ENCODE data around the gene PTPN12. TPM values are rescaled to one million over a fixed set of nuclear protein-coding genes. Genes with fewer than 3 reads are reported as not detected.

The PTPN12 gene
- polyA plus RNA-seq, 1 donor from 2014 or later: 49.5 TPM

GRCh38 chr7:77542895-77543294, 5.8 kb downstream of the PTPN12 start:
- TF ChIP-seq RAD21 (conservative IDR thresholded peaks at IDR 0.05): no peak
- no peak for TF ChIP-seq MXI1 (conservative IDR thresholded peaks at IDR 0.05; ENCODE audit: poor library complexity, severe bottlenecking)
- TF ChIP-seq POLR2AphosphoS5 (IDR thresholded peaks at IDR 0.05): no peak
- TF ChIP-seq REST (IDR thresholded peaks at IDR 0.05; ENCODE audit: borderline replicate concordance): no peak
- no peak for TF ChIP-seq EZH2 (IDR thresholded peaks at IDR 0.05; ENCODE audit: borderline replicate concordance, insufficient read depth, low read length, poor library complexity, severe bottlenecking)
- TF ChIP-seq SMC3 (conservative IDR thresholded peaks at IDR 0.05; ENCODE audit: poor library complexity): no peak
- no peak for TF ChIP-seq EP300 (conservative IDR thresholded peaks at IDR 0.05; ENCODE audit: poor library complexity, severe bottlenecking)
- TF ChIP-seq TAF1 (IDR thresholded peaks at IDR 0.05; ENCODE audit: low read depth): no peak
- no peak for TF ChIP-seq CTCF (IDR thresholded peaks at IDR 0.05; ENCODE audit: poor library complexity, severe bottlenecking)
- no peaks in the 10 kb centered on the region for H3K9me2 ChIP-seq (ENCODE audit: insufficient read depth, low read length)
- no peaks in the 10 kb centered on the region for H3K27me3 ChIP-seq (ENCODE audit: insufficient read depth, low read depth, low read length)
- H3K9ac ChIP-seq (ENCODE audit: low read length): no peak overlapping the region
- no peaks in the 10 kb centered on the region for H3K9me3 ChIP-seq (ENCODE audit: low read length)
- H3F3A ChIP-seq (ENCODE audit: insufficient read depth, low read length, poor library complexity, severe bottlenecking): no peaks in the 10 kb centered on the region
- no peak overlapping the region for H3K4me3 ChIP-seq (ENCODE audit: low read length)
- peaks cover 30% of the 10 kb centered on the region for H4K20me1 ChIP-seq (ENCODE audit: insufficient read depth)
- no peak overlapping the region for H3K27ac ChIP-seq (ENCODE audit: low read length)
- H2AFZ ChIP-seq (ENCODE audit: low read depth, low read length): no peak overlapping the region
- H3K4me2 ChIP-seq (ENCODE audit: low read length): no peak overlapping the region
- H3K36me3 ChIP-seq (ENCODE audit: insufficient read depth, low read length): no peaks in the 10 kb centered on the region
- peaks cover 93% of the 10 kb centered on the region for H3K79me2 ChIP-seq (replicated peaks; ENCODE audit: insufficient read depth, low read length)

GRCh38 chr7:77543910-77544309, 6.8 kb downstream of the PTPN12 start:
- Histone ChIP-seq H3K27ac (ENCODE audit: low read length) (no peak overlapping the region), H3F3A (ENCODE audit: insufficient read depth, low read length, poor library complexity, severe bottlenecking) (no peaks in the 10 kb centered on the region), H3K4me2 (ENCODE audit: low read length) (no peak overlapping the region), H3K79me2 (replicated peaks; ENCODE audit: insufficient read depth, low read length) (peaks cover 99% of the 10 kb centered on the region), H3K9me3 (ENCODE audit: low read length) (no peaks in the 10 kb centered on the region), H3K36me3 (ENCODE audit: insufficient read depth, low read length) (no peaks in the 10 kb centered on the region), H4K20me1 (ENCODE audit: insufficient read depth) (peaks cover 33% of the 10 kb centered on the region), H3K9ac (ENCODE audit: low read length) (no peak overlapping the region), H2AFZ (ENCODE audit: low read depth, low read length) (no peak overlapping the region), H3K9me2 (ENCODE audit: insufficient read depth, low read length) (no peaks in the 10 kb centered on the region), H3K27me3 (ENCODE audit: insufficient read depth, low read depth, low read length) (no peaks in the 10 kb centered on the region), H3K4me3 (ENCODE audit: low read length) (no peak overlapping the region)
- TF ChIP-seq REST (IDR thresholded peaks at IDR 0.05; ENCODE audit: borderline replicate concordance) (no peak), TAF1 (IDR thresholded peaks at IDR 0.05; ENCODE audit: low read depth) (no peak), EP300 (conservative IDR thresholded peaks at IDR 0.05; ENCODE audit: poor library complexity, severe bottlenecking) (no peak), CTCF (IDR thresholded peaks at IDR 0.05; ENCODE audit: poor library complexity, severe bottlenecking) (no peak), POLR2AphosphoS5 (IDR thresholded peaks at IDR 0.05) (no peak), MXI1 (conservative IDR thresholded peaks at IDR 0.05; ENCODE audit: poor library complexity, severe bottlenecking) (no peak), EZH2 (IDR thresholded peaks at IDR 0.05; ENCODE audit: borderline replicate concordance, insufficient read depth, low read length, poor library complexity, severe bottlenecking) (no peak), RAD21 (conservative IDR thresholded peaks at IDR 0.05) (no peak), SMC3 (conservative IDR thresholded peaks at IDR 0.05; ENCODE audit: poor library complexity) (no peak)

Measured in neural cell (in vitro differentiated cells).